GM18519 (cell line): ENCODE data around the gene INS.
"Not testable (repeated sequence)": the region's sequence is repeated elsewhere in the genome, so short reads cannot be mapped to it uniquely, and the experiment has no call there.

ENCODE experiments used
- ATAC-seq: cut with Tn5 transposase; IDR thresholded peaks from one replicate; pipeline ENCODE4 v1.9.1; 2021; ENCODE audit warnings: mild to moderate bottlenecking, moderate library complexity; ENCODE audit not compliant: unreplicated experiment, low FRiP score

Gene INS

DNA sequence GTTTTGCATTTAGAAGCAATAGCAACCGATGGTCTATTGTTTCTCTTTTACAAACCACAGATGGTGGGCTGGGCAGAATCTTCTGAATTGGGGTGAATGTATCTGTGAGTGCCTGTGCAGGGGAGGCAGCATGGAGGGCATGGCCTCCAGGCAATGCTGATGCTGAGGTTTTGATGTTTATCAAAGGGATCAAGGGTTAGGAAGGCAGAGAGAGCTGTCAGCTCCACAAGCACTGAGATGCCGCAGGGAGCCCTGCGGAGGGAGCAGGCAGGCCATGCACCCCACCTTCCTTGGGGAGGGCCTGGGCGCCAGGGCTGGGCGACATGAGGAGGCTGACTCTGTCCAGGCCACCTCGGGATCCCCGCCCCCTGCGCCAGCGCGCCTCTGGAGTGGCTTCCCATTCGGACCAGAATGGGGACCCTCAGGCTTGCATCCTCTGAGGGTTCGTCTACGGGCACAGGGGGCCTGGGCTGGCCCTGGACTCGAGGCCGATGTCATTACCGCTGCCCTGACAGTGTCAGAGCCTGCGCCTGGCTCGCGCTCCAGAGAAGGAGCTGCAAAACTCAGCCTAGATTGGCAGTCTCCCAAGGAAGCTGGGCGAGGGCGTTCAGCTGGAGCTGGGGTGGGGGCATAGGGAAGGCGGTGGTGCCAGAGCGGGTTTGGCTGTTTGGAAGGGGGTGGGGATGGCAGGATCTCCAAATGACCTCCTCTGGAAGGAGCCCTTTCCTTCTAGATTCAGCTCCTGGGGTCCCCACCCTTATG lies 24.5 kb upstream of the INS start:
- no peak for ATAC-seq

DNA sequence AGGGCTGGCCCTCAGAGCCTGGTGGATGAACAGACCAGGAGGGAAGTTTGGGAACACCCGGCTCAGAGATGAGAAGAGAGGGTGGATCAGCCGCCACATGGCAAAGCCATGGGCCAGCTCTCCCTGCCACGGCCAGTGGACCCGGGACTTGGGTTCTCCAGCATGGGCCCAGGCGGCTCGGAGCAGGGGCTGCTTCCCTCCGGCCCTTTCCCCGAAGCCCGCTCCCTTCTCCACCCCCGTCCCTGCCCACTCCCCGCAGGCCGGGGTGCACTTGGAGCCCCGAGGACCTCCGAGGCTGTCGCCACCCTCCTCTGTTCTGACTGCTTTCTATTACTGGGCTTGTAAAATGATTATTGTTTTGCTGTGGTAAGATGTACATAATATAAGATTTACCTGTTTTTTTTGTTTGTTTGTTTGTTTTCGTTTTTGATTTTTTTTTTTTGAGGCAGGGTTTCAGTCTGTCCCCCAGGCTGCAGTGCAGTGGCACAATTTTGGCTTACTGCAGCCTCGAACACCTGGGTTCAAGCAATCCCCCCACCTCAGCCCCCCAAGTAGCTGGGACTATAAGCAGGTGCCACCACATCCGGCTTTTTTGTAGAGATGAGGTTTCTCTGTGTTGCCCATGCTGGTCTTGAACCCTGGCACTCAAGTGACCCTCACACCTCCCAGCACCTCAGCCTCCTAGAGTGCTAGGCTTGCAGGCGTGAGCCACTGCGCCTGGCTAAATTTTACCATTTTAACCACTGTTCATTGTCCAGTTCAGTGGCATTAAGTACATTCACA lies 21.9 kb upstream of the INS start:
- no peak for ATAC-seq

DNA sequence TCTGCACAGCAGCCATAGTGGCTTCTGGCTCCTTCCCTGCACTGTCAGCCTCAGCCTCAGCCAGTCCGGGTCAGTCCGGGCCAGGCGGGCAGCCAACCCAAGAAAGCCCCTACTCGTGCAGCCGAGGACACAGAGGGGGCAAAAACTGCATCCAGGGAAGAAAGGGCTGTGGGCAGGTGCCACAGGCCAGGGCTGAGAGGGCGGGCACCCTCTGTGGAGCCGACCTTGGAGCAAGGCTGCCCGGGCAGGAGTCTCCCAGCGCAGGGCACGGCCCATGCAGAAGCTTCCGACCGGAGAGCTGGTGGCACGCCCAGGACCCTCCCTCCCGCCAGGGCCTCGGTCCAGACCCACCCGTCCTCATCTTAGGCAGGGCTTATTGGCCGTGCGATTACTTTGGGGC lies 21.1 kb upstream of the INS start:
- no peak for ATAC-seq

DNA sequence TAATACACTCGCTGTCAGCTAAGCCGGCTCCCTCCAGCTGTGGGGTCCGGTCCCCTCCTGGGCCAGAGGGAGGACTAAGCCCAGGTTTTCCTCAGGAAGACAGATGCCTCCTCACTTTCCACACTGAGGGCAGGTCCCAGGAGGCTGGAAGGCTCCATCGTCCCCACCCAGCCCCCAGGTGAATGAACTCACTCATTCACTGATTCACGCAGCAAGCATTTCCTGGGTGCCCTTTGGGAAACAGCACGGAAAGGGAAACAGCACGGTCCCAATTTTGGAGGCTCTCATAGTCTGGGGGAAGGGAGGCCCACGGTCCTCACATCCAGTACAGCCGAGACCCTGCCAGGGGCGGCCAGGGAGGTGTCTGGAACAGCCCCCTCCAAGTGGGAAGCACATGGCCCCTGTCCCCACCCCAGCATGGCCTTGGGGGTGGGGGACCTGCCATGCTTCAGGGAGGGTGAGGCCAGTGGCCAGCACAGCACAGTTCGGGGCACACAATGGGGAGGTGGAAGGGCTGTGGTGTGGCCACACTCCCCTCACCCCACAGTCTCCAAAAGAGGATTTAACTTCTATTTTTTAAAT lies 19.9 kb upstream of the INS start:
- no peak for ATAC-seq

DNA sequence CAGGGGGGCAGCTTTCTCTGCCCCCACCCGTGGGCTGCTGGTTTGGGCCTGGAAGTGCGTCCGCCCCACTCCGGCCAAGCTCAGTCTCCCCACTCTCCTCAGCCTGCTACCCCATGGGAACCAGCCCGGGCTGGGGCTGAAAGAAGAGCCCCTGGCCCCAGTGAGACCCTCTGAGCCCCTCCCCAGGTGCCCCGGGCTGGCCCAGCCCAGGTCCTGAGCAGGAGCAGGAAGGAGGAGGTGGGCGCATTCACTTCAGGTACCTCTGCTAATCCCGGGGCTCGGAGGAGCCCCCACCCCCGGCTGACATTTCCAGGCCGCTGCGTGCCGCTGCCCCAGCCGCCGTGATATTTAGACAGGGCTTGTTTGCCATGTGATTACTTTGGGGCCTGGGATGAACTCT lies 19.3 kb upstream of the INS start:
- ATAC-seq: no peak

DNA sequence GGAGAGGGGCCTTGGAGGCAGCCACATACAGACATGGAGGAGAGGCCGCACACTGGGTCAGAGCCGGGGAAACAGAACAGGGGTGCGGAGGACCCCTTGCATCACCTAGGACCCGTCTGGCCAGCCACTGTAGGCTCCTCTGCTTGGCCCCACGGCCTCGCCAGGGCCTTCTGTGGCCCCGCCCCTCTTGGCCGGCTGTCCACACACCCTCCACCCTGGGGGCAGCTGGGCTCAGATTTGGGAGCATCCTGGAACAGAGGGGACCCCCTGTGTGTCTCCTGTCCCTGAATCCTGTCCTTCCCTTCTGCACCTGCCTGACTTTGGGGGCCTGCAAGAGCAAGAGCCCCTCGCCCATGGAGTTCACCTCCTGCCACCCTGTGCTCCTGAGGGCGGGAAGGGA lies 18.5 kb upstream of the INS start:
- ATAC-seq: no peak

DNA sequence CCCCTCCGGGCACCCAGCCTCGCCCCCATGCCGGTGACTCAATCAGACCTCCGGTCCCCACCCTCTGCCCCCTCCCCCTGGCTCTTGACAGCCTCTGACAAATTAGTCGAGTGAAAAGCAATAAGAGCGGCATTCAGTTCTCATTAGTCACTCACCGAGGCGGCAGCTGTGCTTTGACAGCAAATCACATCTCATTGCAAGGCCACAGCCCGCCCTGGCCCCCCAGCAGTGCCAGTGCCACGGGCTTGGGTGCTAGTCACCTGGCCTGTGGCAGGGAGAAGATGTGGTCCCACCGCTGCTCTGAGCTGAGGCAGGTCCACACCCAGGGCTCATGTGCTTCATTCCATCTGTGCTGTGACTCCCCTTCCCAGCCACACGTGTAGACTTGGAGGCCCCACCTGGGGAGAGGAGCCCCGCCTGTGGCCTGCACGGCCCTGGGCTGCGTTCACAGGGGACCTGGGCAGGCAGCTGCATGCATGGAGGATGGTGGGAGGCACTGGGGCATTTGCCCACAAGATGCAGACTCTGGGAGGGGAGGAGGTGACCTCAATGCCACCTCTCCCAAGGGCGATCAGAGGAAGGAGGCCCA lies 18.0 kb upstream of the INS start:
- no peak for ATAC-seq

DNA sequence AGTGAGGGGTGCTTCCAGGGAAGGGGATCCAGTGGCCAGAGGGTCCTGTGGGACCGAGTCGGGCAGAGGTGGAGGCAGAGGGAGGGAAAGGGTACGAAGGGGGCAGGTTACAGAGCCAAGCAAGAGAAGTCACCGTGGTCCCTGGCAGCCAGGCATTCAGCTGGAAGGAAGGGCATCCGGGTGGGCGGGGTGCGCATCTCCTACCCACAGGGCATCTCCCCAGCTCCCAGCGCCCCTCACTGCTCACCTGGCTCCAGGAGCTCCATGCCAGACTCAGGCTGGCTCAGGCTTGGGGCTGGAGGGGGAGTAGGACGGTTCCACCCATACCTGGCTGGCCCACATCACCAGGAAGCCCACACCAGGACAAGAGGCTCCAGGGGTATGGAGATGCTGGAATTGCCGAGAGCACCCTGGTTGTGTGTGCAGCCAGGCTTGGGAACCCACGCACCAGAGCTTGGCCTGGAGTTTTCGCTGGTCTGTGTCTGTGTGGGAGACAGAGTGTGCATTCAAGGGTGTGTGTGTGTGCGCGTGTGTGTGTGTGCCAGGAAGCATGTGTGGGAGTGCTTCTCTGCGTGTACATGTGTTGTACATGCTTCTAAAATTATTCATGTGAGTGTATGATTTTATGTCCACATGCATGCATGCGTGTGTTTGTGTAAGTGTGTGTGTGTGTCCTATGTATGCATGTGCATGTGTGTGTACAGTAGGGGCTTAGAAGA lies 17.2 kb upstream of the INS start:
- ATAC-seq: not testable (repeated sequence)

DNA sequence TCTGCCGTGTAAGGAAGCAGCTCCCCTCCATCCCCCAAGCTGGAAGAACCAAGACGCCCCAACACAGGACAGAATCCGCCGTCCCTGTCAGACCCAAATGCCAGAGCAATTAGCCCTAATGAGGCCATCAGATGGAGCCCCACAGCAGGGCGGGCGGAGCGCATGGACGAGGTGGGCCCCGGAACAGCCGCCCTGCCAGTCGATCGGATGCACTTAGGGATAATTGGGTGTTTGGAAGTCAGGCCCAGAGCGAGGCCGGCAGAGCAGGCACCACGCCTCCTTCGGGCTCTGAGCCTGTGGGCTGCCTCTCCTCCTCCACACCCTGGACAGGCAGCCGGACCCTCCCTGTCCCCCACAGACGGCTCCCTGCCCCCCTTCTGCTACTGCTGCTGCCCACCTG lies 16.1 kb upstream of the INS start:
- ATAC-seq: no peak

DNA sequence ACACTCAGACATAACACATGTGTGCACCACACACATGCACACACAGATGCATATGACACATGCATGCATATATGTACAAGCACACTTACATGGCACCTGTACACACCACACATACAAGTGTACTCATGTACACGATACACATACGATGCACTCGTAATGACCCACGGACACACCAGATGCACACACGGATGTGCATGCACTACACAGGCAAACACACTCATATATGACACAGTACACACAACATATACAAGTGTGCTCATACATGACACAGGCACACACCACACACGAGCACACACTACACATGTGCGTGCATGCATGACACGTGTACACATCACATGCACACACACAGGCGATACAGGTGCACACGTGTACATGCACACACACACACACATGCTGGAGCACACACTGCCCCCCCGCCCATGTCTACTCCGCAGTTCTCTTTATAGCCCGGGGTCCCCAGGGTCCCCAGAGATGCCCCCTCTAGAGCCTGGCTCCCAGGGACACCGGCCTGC lies 15.4 kb upstream of the INS start:
- ATAC-seq: no peak

DNA sequence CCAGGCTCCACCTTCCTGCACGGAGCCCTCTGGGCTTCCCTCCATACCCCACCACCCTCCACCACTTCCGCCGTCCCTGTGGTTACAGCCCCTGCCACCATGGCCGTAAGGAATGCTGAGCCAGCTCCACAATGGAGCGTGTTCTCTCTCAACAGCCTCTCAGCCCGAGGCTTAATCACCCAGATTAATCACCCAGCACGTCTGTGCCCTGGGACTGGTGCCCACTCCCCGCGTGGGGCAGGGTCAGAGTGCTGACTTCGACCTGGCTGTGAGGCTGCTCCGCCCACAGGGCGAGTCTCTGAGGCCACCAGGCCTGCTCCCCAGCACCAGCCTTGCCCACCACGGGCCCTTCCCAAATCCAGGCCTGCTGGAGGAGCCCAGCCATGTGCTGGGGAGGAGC lies 14.7 kb upstream of the INS start:
- no peak for ATAC-seq

DNA sequence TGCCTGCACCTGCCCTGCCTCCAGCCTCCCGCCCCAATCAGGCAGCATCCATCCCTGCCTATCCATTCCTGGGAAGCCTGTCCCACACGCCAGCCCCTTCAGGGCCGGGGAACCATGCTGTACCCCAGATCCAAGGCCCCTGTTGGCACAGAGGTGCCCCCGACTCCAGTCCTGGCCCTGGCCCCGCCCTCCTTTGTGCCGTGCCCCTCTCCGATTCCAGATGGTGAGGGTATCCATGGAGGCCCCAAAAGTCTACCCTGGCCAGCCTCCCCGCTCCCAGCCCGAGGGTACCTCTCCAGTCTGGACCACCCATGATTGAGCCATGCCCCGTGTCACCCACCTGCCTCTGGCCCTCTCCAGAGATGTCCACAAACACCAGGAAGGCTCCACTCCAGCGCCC lies 13.4 kb upstream of the INS start:
- ATAC-seq: no peak

DNA sequence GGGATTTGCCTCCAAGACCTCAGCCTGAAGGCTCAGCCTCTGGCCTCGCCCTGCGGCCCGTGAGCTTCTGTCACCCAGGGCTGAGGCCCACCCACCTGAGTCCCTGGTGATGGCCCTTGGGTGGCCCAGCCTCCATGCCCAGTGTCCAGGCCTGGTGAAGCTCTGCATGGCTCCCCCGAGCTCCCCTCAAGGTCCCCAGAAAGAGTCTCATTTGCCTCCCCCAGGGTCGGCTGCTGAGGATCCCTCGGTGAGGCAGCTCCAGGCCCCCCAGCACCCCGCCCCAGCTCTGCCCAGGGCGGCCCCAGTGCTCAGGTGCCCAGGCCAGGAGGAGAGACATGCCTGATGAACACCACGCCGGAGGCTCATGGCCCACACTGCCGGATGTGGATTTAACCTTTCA lies 12.8 kb upstream of the INS start:
- ATAC-seq: no peak

DNA sequence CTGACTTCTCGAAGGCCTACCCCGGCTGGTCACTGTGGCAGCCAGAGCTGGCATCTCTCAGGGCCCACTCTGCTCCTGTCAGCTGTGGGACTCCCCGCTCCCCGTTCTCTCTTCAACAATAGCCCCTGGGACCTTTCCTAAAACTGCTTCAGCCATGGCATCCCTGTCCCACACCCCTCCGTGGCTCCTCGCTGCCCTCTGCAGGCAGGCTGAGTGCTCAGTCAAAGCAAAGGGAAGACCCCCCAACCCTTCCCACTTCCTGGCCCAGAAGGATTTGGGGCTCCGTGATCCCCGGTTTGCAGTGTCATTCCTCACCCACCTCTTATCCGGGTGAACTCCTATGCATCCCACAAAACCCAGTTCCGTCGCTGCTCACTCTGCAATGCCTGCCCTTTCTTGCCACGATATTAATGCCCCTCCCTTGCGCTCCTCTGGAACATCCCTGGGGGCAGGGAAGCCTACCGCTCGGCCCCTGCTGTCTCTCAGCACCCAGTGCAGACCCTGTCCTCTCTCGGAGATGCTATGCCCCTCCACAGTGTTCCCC lies 12.2 kb upstream of the INS start:
- ATAC-seq: no peak

DNA sequence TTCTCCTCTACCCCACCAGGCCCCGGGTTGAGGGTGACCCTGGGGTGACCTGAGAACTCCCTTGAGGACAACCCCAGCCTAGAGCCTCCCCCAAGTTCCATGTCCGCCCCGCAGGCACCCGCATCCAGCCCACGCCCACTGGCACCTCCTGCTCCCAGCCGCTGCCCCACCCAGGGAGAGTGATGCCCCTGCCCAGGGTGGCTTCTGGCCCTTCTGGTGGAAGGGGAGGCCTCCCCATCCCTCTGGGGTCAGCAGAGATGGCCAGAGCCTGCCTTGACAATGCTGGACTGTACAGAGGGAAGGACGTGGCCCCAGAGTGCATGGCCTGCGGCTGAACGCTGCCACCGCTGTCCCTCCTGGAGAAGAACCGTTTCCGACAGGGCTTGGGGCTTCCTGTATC lies 11.7 kb upstream of the INS start:
- no peak for ATAC-seq

DNA sequence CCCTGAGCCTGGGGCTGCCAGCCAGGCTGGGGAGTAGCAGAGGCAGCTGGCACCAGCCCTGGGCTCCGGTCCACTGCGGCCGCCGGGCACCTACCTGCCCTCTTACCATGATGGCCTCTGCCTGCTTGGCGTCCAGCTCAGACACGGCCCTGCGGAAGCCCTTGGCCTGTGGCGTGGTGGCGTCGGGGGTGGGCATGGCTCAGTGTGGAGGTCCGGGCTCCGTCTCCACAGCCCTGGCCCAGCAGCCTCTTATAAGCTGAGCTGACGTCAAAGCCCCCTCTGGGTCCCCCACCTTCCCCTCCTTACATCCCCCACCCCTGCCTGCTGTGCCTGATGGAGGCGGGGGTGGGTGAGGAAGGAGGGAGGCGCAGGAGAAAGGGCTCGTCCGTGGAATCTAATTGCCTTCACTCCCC lies 10.6 kb upstream of the INS start, which contains the start of gene TH:
TSS of gene TH (minus strand) at position 225 of the 413 bp plus-strand sequence. CDS start at position 196, 29 bp downstream.
- no peak for ATAC-seq

DNA sequence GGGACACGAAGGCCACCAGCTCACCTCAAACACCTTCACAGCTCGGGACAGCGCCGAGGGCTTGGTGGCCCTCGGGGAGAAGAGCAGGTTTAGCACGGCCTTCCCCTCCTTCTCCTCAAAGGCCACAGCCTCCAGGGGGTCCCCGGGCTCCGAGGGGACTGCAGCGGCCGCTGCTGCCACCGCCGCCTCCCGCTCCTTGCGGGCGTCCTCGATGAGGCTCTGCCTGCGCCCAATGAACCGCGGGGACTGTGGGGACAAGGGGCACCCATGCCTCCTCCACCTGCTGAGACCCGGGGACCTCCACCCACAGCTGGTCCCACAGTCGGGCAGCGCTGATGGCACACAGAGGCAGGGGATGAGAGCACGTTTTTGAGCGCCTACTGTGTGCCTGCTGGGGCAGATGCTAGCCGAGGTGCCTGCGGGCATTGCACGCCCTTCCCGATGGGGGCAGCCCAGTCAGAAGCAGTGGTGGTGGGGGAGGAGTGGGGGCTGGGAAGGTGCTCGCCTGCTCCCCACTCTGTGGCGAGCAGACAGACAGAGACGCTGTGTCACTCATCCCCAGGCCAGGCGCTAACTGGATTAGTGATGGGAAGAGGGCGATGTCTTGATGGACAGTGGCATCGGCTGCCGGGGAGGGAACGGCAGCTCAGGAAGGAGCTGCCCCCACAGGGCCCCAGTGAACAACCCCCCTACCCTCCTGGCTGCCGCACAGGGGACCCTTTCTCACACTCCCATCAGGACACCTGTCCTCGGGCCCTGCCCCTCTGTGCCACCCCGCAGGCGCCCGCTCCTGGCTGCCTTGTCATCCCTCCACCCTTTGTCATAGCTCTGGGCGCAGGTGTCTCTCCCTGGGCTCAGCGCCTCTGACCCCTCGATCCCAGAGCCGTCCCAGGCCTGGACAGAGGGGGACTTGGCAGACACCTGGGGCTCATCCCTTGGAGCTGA lies 8.9 kb upstream of the INS start:
- ATAC-seq: no peak

DNA sequence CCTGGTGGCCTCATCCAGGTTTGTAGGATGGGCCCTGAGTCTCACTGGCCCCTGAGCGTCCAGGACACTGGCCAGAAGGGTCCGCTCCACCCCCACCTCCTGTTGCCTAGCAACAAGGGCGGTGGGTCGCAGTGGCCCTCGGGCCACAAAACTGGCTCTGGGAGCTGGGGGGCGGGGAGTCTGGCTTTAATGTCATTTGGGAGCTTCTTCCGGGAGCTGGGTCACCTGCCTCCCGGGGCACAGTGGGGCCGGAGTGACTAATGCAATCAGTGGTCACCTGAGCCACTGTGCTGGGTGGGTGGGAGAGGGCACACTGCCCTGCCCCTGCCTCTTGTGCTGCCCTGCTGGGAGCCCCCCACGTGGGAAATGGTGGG lies 8.0 kb upstream of the INS start:
- no peak for ATAC-seq
